Vagina (tissue), 2 donors: ENCODE results near the gene ULK4. TPM values are rescaled to one million over a fixed set of nuclear protein-coding genes. Genes with fewer than 3 reads are reported as not detected.

Source experiments
- DNase-seq, 2 donors: peaks; one replicate each; pipeline ENCODE4 v3.0.0-alpha.2; 2017; ENCODE audit errors: extremely low spot score in 2 of 2
- H3K27ac ChIP-seq: fragments of 200-600 bp; sonication (generic); one replicate; pipeline ENCODE4 v1.5.1; 2019
- H3K27me3 ChIP-seq: fragments of 200-600 bp; sonication (generic); one replicate; pipeline ENCODE4 v1.5.1; 2019
- H3K36me3 ChIP-seq, 2 donors: fragments of 200-600 bp; sonication (generic); one replicate each; pipeline ENCODE4 v1.5.1; 2017 to 2019
- H3K4me1 ChIP-seq: fragments of 200-600 bp; sonication (generic); one replicate; pipeline ENCODE4 v1.5.1; 2019
- H3K4me3 ChIP-seq, 2 donors: fragments of 200-600 bp; sonication (generic); 1 replicate in 1 of 2; 2 replicates in 1 of 2; pipeline ENCODE4 v1.5.1; 2016 to 2019
- H3K9me3 ChIP-seq: fragments of 200-600 bp; sonication (generic); one replicate; pipeline ENCODE4 v1.5.1; 2019
- CTCF ChIP-seq, 3 experiments: fragments of 450-650 bp in 2 of 3; fragments of 200-600 bp in 1 of 3; sonication (generic) in 1 of 3; IDR thresholded peaks; one replicate each; pipeline ENCODE4 v1.5.1; 2017 to 2019; ENCODE audit warnings: antibody characterized with exemption in 3 of 3, mild to moderate bottlenecking in 2 of 3, moderate library complexity in 2 of 3
- POLR2A ChIP-seq, 2 donors: fragments of 450-650 bp; IDR thresholded peaks; one replicate each; pipeline ENCODE4 v1.6.1; 2017; ENCODE audit warnings: antibody characterized with exemption in 2 of 2, mild to moderate bottlenecking in 2 of 2, moderate library complexity in 2 of 2
- POLR2AphosphoS5 ChIP-seq, 2 donors: sonication (generic); formaldehyde crosslinking; IDR thresholded peaks; one replicate each; pipeline ENCODE4 v1.9.0; 2017; ENCODE audit warnings: antibody characterized with exemption in 2 of 2, mild to moderate bottlenecking in 2 of 2, low read depth in 1 of 2; ENCODE audit not compliant: insufficient read depth in 1 of 2
- intact Hi-C: fragments of 100-400 bp; cut with DNase I; formaldehyde crosslinking; loops from one replicate; pipeline ENCODE4 v1.15.1; 2023
- total RNA-seq: library from RNA; depleted of rRNA; stranded (reverse); fragments of >200 nt; gene quantifications from one replicate; pipeline ENCODE4 v1.2.3, GENCODE V29; 2016

Gene ULK4
- total RNA-seq, 1 donor from 2014 or later = 24.1 TPM

- Histone ChIP-seq H3K27me3 (no peaks in the 10 kb centered on the region), H3K36me3 (no peaks in the 10 kb centered on the region), H3K27ac (no peak overlapping the region), H3K4me1 (no peaks in the 10 kb centered on the region), H3K4me3 (no peak overlapping the region), H3K9me3 (no peaks in the 10 kb centered on the region)
- TF ChIP-seq POLR2A (IDR thresholded peaks at IDR 0.05) = no peak
- intact Hi-C loops = no loop called here
- DNase-seq = no peak
Measured at GRCh38 chr3:41975416-41976103, 13.7 kb upstream of the ULK4 start.

GRCh38 chr3:41974223-41974622 is 12.3 kb upstream of the ULK4 start:
- Histone ChIP-seq H3K27ac (no peak overlapping the region), H3K36me3 (no peaks in the 10 kb centered on the region), H3K4me1 (no peaks in the 10 kb centered on the region), H3K9me3 (no peaks in the 10 kb centered on the region), H3K4me3 (no peak overlapping the region), H3K27me3 (no peaks in the 10 kb centered on the region)
- TF ChIP-seq POLR2AphosphoS5 (IDR thresholded peaks at IDR 0.05; ENCODE audit: insufficient read depth in 1 of 2, low read depth in 1 of 2) (no peak), CTCF (IDR thresholded peaks at IDR 0.05) (no peak), POLR2A (IDR thresholded peaks at IDR 0.05) (no peak)
- no peak for DNase-seq
- intact Hi-C loops = no loop called here

- DNase-seq = no peak
- no peaks in the 10 kb centered on the region for H3K9me3 ChIP-seq
- H3K27ac ChIP-seq = no peak overlapping the region
- no peaks in the 10 kb centered on the region for H3K36me3 ChIP-seq
- no peak overlapping the region for H3K4me3 ChIP-seq
- no peaks in the 10 kb centered on the region for H3K27me3 ChIP-seq
- intact Hi-C loops = no loop called here
- TF ChIP-seq POLR2A (IDR thresholded peaks at IDR 0.05) = no peak
- TF ChIP-seq POLR2AphosphoS5 (IDR thresholded peaks at IDR 0.05; ENCODE audit: insufficient read depth in 1 of 2, low read depth in 1 of 2) = no peak
- TF ChIP-seq CTCF (IDR thresholded peaks at IDR 0.05) = no peak
- no peaks in the 10 kb centered on the region for H3K4me1 ChIP-seq
Measured at GRCh38 chr3:41972802-41973201, 10.9 kb upstream of the ULK4 start.

GRCh38 chr3:41966206-41966605 is 4.3 kb upstream of the ULK4 start:
- H3K4me1 ChIP-seq = peaks cover 1% of the 10 kb centered on the region
- no peaks in the 10 kb centered on the region for H3K27me3 ChIP-seq
- no peak overlapping the region for H3K4me3 ChIP-seq
- H3K36me3 ChIP-seq = no peaks in the 10 kb centered on the region
- no peak for DNase-seq
- intact Hi-C loops = no loop called here
- H3K9me3 ChIP-seq = no peaks in the 10 kb centered on the region
- no peak overlapping the region for H3K27ac ChIP-seq
- TF ChIP-seq POLR2A (IDR thresholded peaks at IDR 0.05) = no peak
- TF ChIP-seq CTCF (IDR thresholded peaks at IDR 0.05) = no peak
- no peak for TF ChIP-seq POLR2AphosphoS5 (IDR thresholded peaks at IDR 0.05; ENCODE audit: insufficient read depth in 1 of 2, low read depth in 1 of 2)

GRCh38 chr3:41963823-41964222 is 1.9 kb upstream of the ULK4 start:
- H3K4me3 ChIP-seq = no peak overlapping the region
- no peak for DNase-seq
- no peaks in the 10 kb centered on the region for H3K9me3 ChIP-seq
- TF ChIP-seq POLR2A (IDR thresholded peaks at IDR 0.05) (no peak), POLR2AphosphoS5 (IDR thresholded peaks at IDR 0.05; ENCODE audit: insufficient read depth in 1 of 2, low read depth in 1 of 2) (no peak), CTCF (IDR thresholded peaks at IDR 0.05) (no peak)
- no peaks in the 10 kb centered on the region for H3K36me3 ChIP-seq
- no peaks in the 10 kb centered on the region for H3K27me3 ChIP-seq
- no peak overlapping the region for H3K27ac ChIP-seq
- intact Hi-C loops = no loop called here
- peaks cover 9% of the 10 kb centered on the region for H3K4me1 ChIP-seq
